ENCODE results near the gene RFTN2.
"Not testable (repeated sequence)": the region's sequence is repeated elsewhere in the genome, so short reads cannot be mapped to it uniquely, and the experiment has no call there.

The RFTN2 gene

DNA sequence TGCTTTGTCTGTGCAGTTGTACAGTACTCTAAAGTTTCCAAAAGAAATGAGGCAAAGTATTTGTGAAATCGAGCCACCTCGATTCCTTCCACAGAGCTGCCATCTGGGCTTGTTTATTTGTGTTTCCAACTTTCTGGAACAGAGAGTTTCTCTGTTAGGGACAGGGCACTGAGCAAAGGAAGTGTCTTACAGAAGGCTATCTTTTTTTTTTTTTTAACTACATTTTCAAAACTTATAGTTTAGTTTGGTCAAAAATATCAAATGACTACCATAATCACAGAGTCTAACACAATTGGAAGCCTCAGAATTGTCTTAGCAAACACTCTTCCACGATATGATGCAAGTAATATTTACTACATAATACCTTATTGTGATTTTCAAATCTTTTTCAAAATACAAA is 796 bp downstream of the RFTN2 start:
- no peak for DNase-seq

DNA sequence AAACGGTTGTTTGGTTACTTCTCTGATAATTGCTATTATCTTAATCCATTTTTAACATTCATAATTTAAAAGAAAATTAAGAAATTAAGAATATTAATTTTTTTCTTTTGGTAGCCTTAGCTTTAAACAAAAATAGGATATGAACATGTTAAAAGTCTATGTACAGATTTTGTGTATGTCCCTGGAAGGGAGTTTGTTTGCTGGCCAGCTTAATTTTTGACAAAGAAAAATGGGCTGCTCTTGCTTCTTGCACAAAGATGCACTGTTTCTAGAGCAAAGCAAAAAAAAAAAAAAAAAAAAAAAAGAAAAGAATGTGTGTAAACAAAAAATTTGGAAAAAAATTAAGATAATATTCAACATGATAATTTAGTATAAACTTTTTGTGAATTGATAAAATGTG is 1.3 kb downstream of the RFTN2 start:
- DNase-seq: no peak

DNA sequence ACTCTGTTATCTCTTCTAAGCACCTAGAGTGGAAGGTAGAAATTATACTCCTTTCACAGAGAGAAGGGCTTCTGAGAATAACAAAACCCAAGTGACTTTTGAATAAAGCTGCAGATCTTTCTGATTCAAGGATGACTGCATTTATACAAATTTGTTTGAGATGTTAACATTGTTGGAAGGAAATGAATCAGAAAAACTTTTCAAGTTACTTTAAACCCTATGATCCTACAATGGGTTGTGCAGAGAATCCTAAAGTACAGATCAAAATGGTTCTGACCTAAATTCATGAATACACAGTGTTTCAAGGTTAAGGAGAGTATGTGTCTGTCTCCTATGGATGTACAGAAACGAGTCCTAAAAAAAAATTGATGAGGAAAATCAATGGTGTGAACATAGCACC is 1.8 kb downstream of the RFTN2 start:
- DNase-seq: no peak

DNA sequence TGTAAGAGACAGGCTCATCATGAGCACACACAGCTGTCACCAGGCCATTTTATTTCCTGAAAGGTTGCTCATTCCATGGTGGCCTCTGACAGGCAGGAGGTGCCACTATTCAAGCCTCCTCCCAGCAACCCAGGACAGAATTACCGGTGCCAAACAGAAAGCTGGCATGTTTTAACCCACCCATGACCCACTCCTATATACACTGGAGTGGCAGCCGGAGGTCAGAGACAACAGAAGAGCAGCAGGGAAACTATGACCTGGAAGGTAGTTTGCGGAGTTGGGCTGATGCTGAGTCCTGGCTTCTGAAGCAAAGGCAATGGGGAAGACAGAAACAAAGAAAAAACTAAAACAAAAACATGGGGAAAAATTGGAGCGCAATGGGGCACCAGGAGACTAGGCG is 2.3 kb downstream of the RFTN2 start:
- DNase-seq: no peak

DNA sequence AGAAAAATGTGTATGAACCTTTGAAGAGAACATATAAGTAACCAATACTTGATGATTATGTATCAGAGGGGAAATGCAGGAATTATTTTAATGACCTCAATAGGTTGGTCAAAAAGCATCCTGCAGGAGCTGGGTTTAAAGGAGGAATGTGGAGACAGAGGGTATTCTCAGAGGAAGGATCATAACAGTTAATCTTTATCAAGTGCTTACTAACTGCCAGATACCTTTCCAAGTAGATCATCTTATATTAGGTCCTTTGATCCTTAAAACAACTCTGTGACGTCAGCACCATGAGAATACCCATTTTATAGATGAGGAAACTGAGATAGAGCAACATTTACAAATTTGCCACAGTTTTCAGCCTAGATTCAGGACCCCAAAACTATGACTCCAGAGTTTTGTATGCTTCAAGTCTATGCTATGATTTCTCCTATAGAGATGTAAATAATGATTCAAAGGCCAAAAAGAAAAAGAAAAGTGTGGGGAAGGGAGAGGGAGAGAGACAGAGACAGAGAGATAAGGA is 3.0 kb downstream of the RFTN2 start:
- no peak for DNase-seq

DNA sequence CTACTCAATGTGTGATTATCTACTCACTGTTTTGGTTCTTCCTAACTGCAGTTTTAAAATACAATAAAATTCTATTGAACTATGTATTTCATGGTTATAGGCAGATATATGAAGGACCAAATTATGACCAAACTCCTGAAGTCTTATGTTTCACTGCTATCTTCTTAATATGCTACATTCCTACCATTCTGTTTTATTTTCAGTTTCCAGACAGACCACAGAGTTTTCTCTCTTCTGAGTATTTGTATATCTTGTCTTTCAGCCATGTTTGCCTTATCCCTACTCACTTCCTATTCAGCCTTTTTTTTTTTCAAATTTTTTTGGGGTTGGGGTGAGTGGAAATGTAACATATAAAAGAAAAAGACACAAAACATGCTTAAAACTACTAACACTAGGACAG is 6.3 kb downstream of the RFTN2 start:
- DNase-seq: no peak

DNA sequence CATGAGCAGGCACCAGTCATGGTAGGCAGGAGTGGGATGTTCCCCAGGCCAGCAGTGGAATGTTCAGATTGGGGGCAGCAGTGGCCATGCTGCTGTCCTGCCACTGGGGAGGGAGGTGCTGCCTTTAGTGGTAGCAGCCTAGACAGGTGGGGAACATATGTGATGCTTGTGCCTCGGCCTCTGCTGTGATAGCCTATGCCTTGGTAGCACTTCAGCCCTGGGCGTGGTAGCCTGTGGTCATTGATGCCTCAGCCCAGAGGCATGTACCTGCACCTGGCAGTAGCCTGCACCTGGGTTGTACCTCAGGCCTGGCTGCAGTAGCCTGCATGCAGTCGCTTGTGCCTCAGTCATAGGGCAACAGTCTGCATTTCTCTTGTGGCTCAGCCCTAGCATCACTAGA is 7.1 kb downstream of the RFTN2 start:
- DNase-seq: no peak

DNA sequence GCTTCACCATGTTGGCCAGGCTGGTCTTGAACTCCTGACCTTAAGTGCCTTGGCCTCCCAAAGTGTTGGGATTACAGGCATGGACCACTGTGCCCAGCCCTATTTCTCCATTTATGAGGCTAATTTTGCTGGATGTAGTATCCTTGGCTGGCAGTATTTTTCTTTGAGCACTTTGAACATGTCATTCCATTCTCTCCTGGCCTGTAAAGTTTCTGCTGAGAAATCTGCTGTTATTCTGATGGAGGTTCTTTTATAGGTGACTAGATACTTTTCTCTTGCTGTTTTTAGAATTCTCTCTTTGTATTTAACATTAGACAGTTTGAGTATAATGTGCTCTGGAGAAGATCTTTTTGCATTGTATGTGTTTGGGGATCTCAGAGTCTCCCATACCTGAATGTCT is 9.1 kb downstream of the RFTN2 start:
- DNase-seq: no peak

DNA sequence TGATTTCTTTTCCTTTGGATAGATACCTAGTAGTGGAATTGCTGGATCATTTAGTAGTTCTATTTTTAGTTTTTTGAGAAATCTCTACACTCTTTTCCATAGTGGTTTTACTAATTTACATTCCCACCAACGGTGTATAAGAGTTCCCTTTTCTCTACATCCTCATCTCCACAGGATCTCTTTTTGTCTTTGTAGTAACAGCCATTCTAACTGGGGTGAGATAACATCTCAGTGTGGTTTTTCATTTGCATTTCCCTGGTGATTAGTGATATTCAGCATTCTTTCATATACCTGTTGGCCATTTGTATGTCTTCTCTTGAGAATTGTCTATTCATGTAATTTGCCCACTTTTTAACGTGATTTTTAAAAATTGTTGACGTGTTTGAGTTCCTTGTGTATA is 13.8 kb downstream of the RFTN2 start:
- no peak for DNase-seq

DNA sequence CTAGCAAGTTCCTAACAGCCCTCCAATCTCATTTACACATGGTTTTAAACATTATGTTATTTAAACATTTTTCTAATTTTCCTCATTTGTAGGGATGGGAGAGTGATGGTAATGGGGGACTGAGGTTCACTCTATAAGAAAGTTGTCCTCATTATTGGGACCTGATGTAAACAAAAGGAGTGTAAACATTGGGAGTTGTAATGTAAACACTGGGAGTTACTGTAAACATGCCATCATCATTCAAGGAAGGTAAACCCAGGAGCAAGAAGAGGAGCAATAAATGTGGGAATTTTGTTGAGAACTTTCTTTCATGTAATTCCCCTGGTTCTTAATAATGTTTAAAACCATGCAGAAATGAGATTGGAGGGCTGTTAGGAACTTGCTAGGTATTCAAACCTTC is 17.8 kb downstream of the RFTN2 start:
- DNase-seq: no peak

DNA sequence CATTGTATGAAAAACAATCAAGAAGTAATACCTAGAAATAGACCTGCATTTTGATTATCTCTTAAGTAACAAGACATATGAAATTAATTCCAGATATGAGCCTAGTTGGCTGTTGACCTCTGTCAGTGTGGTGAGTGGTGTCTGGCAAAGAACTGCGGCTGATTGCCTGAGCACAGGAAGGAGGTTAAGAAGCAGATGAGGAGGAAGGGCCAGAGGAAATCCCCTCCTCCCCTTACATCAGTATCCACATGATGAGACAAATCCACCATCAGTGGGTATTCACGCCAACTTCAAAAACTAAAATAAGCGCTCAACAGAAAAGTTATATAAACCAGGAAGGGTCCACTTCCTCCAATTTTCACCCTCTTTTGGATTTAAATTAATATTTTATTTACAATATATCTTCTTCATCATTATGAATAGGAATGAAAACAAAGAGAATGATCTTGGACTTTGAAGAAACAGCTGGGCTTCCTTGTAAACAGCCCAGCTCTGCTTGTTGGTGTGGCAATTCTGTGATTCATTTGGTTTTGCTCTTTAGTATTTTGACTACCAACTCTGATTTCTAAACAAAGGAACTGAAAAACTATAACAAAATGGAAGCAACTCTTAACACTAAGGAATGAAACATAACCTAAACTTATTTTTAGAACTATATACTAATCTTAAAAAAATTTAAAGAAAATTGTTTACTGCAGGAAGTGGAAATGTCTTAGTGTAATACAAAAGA is 27.3 kb downstream of the RFTN2 start:
- DNase-seq: no peak

DNA sequence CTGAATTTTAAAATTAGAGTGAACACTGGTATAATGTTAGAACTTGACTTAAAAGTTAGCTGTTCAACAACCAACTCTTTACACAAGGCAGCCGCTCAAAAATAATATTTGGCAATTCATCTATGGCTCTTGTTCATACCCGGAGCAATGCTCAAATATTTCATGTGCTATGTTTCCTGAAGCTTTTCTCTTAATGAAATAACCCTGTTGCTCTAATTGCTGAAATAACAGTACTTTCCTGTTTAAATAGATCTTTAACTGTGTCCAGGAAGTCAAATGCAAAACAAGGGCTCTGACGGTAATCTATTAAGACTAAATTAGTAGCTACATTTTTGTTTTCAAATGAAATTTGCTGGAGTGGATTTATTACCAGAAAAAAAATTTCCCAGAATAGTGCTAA is 33.7 kb downstream of the RFTN2 start:
- DNase-seq: no peak

DNA sequence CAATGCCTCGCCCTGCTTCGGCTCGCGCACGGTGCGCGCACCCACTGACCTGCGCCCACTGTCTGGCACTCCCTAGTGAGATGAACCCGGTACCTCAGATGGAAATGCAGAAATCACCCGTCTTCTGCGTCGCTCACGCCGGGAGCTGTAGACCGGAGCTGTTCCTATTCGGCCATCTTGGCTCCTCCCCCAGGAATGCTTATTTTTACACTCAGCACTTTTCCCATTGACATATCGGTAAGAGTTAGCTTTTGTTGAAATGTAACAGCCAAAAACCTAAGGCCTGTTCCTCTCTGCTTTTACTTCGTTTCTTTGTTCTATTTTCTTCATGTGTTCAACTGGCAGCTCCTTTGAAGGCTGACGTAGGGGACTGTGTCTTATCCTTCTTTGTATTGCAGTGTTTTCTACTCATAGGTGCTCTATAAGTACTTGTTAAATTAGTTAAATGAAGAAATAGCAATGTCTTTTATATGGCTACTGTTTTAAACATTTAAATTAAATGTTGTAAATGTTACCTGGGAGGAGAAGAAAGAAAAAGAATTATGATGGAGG is 34.7 kb downstream of the RFTN2 start:
- DNase-seq: not testable (repeated sequence)

DNA sequence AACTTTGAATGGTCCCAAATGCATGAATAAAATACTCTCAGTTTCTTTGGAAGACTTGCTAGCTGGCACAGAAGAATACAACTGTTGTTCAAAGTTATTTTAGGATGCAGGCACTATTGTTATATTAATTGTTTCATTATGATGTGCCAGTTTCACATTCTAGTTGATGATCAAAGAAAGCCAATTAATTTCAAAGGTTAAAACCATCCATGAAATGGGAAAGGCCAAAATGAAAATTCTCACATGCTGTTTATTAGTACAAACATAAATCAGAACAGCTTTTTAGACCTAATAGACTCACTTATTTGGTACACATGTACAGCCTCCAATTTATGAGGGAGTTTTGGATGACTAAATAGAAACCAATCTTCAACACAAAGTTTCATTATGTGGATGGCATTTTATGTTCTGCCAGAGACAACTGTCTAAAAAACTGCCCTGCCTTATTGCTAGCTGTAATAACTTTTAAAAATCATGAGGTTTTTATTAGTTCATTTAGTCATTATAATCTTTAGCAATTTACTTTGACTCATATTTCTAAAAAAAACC is 42.2 kb downstream of the RFTN2 start:
- no peak for DNase-seq

DNA sequence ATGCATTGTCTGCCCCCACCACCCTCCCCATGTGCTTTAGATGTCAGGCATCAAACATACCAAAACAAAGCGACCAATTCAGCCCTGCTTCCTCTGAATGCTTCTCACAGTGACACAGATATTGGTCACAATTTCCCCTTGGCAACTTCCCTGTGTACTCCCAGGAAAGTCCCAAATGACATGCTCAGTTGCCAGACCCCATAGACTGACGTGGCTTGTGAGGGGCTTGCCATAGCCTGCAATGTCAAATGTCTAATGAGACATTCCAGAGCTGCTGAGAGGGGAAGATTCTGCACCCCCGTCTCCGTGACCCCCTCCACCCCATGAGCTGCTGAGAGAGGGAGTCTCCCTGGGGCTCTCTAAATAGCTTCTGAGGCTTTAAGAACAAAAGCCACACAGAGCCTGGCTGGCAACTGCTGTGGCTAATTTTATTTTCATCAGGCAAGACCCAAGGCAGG is 47.3 kb downstream of the RFTN2 start:
- DNase-seq: no peak

DNA sequence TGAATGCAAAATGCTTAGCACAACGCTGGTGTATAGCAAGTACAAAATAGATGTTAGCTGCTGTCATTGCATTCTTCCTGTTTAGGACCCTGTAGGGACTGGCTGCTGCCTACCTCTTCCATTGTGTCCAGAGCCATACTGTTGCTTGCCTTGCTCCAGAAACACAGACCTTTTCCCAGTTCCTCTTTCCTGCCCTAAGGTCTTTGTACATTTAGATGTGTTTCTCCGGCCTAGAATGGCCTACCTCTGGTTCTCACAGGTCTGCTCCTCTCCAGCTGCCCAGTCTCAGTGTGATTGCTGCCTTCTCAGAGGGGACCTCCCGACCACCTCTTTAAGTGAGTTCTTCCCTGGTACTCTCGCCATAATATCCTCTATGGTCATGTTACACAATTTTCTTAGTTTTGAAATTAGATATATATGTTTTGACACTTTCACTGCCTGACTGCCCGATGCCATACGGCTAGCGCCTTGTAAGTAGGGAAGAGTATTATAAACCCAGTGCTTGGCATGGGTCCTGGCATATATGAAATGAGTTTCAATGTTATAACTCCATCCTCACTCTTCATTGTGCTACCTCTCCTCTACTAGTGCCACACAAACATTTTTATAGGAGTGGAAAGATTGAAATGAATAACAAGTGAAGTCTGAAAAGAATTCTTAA is 48.3 kb downstream of the RFTN2 start:
- DNase-seq: no peak

DNA sequence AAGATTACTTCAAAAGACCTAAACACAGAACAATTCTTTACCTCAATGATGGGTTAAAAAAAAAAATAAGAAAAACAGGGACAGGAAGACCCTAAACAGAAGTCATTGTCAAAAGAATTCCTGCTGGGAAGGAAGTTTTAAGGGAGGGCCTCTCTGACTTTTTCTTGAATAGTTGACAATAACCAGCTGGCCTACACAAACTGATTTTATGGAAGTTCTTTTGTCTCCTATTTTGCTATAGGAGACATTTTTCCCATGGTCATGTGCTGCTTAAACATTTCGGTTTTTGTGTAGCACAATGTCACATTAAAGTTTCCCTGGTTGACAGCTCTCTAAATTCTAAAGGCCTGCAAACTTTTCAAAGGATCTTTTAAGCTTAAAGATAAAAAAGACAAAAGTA is 55.3 kb downstream of the RFTN2 start:
- no peak for DNase-seq

DNA sequence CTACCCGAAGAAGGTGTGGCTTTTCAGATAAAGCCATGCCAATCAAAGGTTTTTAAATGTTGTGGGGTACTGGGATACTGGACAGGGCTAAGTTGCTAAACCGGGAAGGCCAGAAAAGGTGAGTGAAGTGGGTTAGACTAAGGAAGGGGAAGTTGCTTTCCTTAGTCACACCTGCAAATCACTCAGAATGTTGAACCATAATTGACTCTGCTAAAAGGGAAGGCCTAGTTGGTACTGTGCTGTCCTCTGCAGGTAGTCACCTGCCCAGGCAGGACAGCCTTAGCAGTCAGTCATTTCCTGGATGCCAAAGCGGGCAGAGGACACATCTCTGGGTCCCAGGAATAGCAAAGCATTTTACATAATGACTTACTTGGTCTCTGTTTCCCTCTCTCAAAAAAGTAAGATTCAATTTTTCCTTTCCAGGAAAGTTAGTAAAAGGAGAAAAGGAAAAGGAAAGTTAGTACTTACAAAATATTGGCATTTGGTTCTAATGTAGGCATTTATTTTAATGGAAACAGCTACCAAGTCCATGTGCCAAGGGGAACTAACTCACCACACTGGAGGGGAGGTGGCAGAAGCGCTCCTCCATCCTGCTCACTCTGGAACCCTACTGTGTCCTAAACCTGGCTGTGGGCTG is 60.3 kb downstream of the RFTN2 start:
- DNase-seq: no peak

DNA sequence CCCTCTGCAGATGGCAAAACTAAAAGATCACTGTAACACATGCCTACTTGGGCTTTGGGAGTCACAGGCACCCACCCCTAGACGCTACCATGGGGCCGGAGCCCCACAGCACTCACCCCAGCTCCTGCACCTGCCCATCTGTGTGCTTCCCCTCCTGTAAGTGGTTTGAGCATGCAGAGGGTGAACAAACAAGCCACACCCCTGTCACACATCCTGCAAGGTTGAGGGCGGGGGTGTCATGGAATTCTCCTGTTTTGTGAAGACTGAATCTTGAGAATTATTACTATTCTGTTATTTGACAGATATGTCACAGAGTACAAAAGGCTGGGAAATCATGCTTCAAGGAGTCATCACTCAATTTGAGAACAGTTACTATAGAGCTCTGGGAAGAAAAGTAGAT is 60.9 kb downstream of the RFTN2 start:
- DNase-seq: no peak

DNA sequence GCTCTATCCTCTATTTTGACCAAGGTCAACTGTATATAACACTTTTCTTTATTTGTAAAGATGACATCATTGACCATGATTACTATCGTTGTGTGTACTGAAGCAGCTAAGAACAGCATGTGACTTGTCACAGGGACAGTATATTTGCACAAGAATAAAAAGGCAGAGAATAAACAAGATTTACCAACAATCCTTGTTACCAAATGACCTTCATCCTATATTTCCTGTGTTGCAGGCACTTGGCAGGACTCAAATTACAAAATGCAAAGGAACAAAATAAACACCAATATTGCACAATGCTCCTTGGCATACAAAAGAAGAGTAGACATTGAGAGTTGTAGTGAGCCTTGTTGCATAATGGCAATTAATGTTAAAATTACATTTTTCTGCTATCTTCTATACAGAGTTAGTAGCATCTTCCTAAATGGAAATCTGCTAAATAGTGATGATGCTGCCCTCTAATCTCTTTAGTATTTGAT is 61.8 kb downstream of the RFTN2 start:
- DNase-seq: no peak

DNA sequence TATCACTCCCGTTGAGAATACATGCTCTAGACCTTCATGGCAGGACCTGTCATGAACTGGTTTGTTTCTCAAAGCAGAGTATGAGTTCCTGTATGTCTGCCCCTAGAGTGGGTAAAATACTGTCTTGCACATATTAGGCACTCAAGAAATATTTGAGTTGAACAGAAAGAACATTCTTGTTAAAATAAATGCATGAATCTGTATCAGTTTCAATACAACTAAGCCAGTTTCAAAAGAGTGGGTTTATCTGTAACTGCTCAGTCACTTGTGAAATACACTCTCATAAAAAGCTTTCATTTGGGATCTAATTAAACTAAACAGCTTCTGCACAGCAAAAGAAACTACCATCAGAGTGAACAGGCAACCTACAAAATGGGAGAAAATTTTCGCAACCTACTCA is 69.2 kb downstream of the RFTN2 start:
- DNase-seq: no peak

DNA sequence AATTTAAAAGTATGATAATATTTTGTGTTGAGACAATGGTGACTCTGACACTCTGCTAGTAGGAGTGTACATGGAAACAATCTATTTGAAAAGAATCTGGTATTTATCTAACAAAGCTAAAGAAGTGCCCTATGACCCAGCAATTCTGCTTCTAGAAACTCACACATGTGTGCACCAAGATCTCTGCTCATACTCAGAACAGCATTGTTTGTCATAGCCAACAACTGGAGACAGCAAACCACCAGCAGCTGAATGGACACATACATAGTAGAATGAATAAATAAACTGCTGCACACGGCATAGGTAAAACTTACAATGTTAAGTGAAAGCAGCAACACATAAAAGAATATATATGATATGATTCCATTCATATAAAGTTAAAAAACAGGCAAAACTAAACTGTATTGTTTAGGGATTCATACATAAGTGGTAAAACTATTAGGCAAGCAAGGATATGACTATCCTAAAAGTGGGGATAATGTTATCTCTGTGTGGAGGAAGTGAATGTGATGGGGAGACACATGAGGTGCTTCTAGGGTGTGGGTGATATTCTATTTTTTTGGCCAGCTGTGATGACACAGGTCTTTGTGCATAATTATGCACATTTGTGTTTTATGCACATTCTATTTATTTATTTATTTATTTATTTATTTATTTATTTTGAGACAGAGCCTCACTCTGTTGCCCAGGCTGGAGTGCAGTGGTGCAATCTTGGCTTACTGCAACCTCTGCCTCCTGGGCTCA is 71.1 kb downstream of the RFTN2 start:
- DNase-seq: no peak

DNA sequence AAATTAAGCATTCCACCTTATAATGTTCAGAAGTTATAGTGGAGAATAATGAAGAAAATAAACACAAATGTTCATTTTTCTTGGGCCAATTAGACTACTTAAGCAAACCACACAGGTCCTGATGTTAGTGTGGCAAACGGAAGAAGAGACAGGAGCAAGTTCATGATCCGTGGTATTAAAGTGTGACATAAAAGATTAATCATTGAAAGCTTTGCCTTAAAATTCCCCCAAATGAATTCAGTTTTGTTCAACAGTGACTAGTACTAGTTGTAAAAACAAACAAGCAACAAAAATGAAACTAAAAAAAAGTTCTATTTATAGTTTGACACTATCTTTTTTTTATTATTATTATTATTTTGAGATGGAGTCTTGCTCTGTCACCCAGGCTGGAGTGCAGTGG is 73.7 kb downstream of the RFTN2 start:
- no peak for DNase-seq

Data from SIG-M5 (cell line).